Activated CD8-positive, alpha-beta T cell treated with anti-CD3 and anti-CD28 coated beads for 36 hours (primary cell): ENCODE results near the gene SIGLEC12. TPM values are rescaled to one million over a fixed set of nuclear protein-coding genes. Genes with fewer than 3 reads are reported as not detected.
"Not testable (repeated sequence)": the region's sequence is repeated elsewhere in the genome, so short reads cannot be mapped to it uniquely, and the experiment has no call there.

Experiments used
- ATAC-seq: fragments of 200-7000 bp; cut with Tn5 transposase; one replicate; pipeline ENCODE4 v1.10.0; 2021; ENCODE audit warnings: mild to moderate bottlenecking, moderate library complexity
- CTCF ChIA-PET: fragments of 350-600 bp; sonication (Branson Sonifier 250); formaldehyde crosslinking; loops from one replicate; lab custom pipeline; 2021; ENCODE audit warnings: antibody characterized with exemption; lab: Charles Lee
- POLR2A ChIA-PET: fragments of 350-600 bp; sonication (Branson Sonifier 250); formaldehyde crosslinking; loops from one replicate; lab custom pipeline; 2021; ENCODE audit warnings: antibody characterized with exemption; lab: Charles Lee
- DNase-seq: peaks from one replicate; pipeline ENCODE4 v3.0.0-alpha.2; 2020
- H3K27ac Mint-ChIP-seq: one replicate; pipeline ENCODE4 v1.8.0; 2021; ENCODE audit warnings: mild to moderate bottlenecking, mixed read lengths
- H3K27me3 Mint-ChIP-seq: one replicate; pipeline ENCODE4 v1.8.0; 2021; ENCODE audit warnings: mixed read lengths
- H3K36me3 Mint-ChIP-seq: one replicate; pipeline ENCODE4 v1.8.0; 2021; ENCODE audit warnings: low read depth, mixed read lengths
- H3K4me1 Mint-ChIP-seq: one replicate; pipeline ENCODE4 v1.8.0; 2021; ENCODE audit warnings: low read depth, mixed read lengths
- H3K4me3 Mint-ChIP-seq: one replicate; pipeline ENCODE4 v1.8.0; 2021; ENCODE audit warnings: mild to moderate bottlenecking, moderate library complexity, mixed read lengths
- H3K9me3 Mint-ChIP-seq: one replicate; pipeline ENCODE4 v1.8.0; 2021; ENCODE audit warnings: mixed read lengths
- CTCF ChIP-seq: fragments of 200-600 bp; IDR thresholded peaks from one replicate; pipeline ENCODE4 v1.8.0; 2022; ENCODE audit warnings: antibody characterized with exemption, mild to moderate bottlenecking
- intact Hi-C: fragments of 100-400 bp; cut with micrococcal nuclease; formaldehyde crosslinking; loops from one replicate; pipeline ENCODE4 v1.10.0; 2022
- total RNA-seq, 2 experiments: library from RNA; stranded (reverse); gene quantifications; one replicate each; pipeline ENCODE4 v1.2.3, GENCODE V29; 2021

Gene SIGLEC12
- total RNA-seq, 2 experiments from 2014 or later: 0.34 to 0.43 TPM

DNA sequence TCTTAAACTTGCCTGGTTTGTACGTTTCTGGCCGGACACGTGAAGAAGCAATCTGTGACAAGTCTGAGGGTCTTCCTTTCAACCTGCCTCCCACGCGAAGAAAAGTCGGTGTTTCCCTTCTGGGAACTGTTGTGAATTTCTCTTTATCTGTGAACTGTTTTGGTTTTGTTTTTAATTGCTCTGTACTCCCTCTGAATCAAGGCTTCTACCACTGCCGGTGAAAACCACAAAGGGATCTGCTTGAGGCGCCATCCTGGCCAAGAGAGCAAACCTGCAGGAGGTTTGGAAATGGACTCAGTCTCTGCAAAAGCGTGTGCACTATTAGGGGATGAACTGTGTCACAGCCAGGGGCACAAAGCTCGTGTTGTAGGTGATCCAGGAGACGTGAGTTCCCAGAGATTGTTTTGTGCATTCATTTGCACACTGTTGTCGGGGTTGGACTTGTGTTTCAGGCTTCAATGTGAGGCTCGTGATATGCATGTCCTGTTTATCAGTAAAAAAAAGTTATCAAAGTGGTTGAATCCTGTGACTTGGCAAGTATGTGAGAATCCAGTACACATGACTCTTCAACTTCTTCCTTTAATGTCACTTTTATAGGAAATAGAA lies 53.1 kb downstream of the SIGLEC12 start:
- ChIA-PET CTCF (interaction anchor here (0.6 to 1.3 kb wide), 4 partner anchors 9 to 67 kb away, joined by 3 to 6 read pairs (median 4); no protein-coding TSS in a partner anchor), POLR2A (interaction anchor here (0.7 to 1.4 kb wide), 3 partner anchors 7 to 76 kb away, joined by 3 read pairs; partner anchors contain the start of gene NKG7)
- Mint-ChIP-seq H3K4me1 (peaks cover 46% of the 10 kb centered on the region), H3K27me3 (peaks cover 3% of the 10 kb centered on the region), H3K4me3 (peak overlapping the region; percentile 24), H3K36me3 (peaks cover 15% of the 10 kb centered on the region), H3K27ac (peak overlapping the region; percentile 76), H3K9me3 (peaks cover 26% of the 10 kb centered on the region)
- ATAC-seq (peak; percentile 86), DNase-seq (peak; percentile 89)
- intact Hi-C loops: no loop called here
- no peak for TF ChIP-seq CTCF

DNA sequence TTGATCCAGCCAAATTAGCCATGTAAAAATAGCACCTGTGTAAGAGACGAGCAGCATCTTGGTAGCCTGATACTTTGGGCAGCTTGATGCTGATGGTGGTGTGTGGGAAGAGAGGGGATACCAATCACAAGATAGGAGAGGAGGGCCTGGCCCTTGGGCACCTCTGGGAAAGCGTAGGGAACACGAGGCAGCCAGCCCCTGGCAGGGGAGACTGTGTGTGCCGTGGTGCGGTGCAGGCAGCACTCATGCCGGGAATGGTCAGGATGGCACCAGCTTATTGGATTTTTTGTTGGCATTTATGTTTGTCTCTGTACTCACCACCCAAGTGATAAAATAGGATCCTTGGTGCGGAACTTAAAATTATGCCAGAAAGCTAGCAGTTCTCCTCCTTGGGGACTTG lies 53.6 kb downstream of the SIGLEC12 start:
- ChIA-PET POLR2A (interaction anchor here (0.7 to 1.4 kb wide), 3 partner anchors 14 to 76 kb away, joined by 3 read pairs; partner anchors contain the start of gene NKG7), CTCF (interaction anchor here (1.0 to 1.3 kb wide), 2 partner anchors 9 to 26 kb away, joined by 3 to 4 read pairs; no protein-coding TSS in a partner anchor)
- Mint-ChIP-seq H3K36me3 (peaks cover 17% of the 10 kb centered on the region), H3K9me3 (peaks cover 27% of the 10 kb centered on the region), H3K27ac (peak overlapping the region; percentile 76), H3K4me3 (peak overlapping the region; percentile 24), H3K27me3 (peaks cover 3% of the 10 kb centered on the region), H3K4me1 (peaks cover 51% of the 10 kb centered on the region)
- intact Hi-C loops: no loop called here
- no peak for DNase-seq
- no peak for TF ChIP-seq CTCF
- peak; percentile 25 for ATAC-seq

- H3K4me3 Mint-ChIP-seq, intact Hi-C loops, H3K27me3 Mint-ChIP-seq, ATAC-seq: not testable (repeated sequence)
- DNase-seq: peak; percentile 20
- ChIA-PET POLR2A (interaction anchor here (0.7 to 1.4 kb wide), 3 partner anchors 14 to 75 kb away, joined by 3 read pairs; partner anchors contain the start of gene NKG7), CTCF (interaction anchor here (1.0 to 2.1 kb wide), 3 partner anchors 8 to 26 kb away, joined by 3 to 9 read pairs (median 4); no protein-coding TSS in a partner anchor)
- H3K36me3 Mint-ChIP-seq: peaks cover 17% of the 10 kb centered on the region
- peak overlapping the region; percentile 76 for H3K27ac Mint-ChIP-seq
- H3K4me1 Mint-ChIP-seq: peaks cover 55% of the 10 kb centered on the region
- peaks cover 28% of the 10 kb centered on the region for H3K9me3 Mint-ChIP-seq
Observed at GRCh38 chr19:51447510-51447909, 54.1 kb downstream of the SIGLEC12 start.

DNA sequence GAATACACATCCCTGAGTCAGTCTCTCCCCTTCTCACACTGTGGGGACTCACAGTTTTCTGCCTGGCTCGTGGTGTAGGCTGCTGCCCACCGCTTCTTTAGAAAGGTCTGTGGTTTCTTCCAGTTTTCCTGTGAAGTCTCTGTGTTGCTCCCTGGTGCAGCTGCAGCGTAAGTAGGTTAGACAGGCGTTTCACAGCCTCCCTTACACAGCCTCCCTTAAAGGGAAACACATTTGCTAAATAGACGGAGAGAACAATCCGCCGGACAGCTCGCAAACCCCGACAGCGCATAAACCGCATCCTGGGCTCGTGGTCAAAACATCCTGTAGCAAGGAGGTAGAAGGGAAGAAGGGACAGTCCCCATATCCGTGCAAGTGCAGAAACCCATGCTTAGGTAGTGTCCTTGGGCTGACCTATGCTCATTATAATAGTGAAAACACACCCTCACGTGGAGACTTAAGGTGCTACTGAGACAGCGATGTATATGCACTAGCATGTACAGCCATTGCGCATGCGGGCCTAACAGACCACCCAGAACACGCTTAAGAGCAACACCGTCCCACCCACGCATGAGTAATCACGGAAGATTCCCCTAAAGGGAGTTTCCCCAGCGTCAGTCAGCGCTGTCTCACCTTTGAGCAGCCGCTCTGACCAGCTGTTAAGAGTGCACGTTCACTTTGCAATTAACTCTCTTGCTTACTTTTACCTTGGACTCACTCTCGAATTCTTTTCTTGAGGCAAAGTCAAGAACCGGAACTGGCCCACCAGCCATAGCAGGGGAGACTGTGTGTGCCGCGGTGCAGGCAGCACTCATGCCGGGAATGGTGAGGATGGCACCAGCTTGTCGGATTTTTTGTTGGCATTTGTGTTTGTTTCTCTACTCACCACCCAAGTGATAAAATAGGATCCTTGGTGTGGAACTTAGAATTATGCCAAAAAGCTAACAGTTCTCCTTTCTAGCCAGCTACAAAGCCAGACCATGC lies 59.9 kb downstream of the SIGLEC12 start:
- peaks cover 61% of the 10 kb centered on the region for H3K4me1 Mint-ChIP-seq
- intact Hi-C loops: loop anchor here (2.0 kb wide), 1 partner anchor 69 kb away; the partner anchor contains the start of gene NKG7
- peaks cover 3% of the 10 kb centered on the region for H3K27me3 Mint-ChIP-seq
- no peak for TF ChIP-seq CTCF
- peaks cover 9% of the 10 kb centered on the region for H3K9me3 Mint-ChIP-seq
- CTCF ChIA-PET: interaction anchor here (0.7 to 7.7 kb wide), 13 partner anchors 11 to 336 kb away, joined by 3 to 71 read pairs (median 5); partner anchors contain the start of gene SIGLEC10
- peak overlapping the region; percentile 74 for H3K4me3 Mint-ChIP-seq
- peaks cover 4% of the 10 kb centered on the region for H3K36me3 Mint-ChIP-seq
- ATAC-seq (peak; percentile 90), DNase-seq (peak; percentile 99)
- H3K27ac Mint-ChIP-seq: peak overlapping the region; percentile 94
- POLR2A ChIA-PET: interaction anchor here (0.6 to 3.4 kb wide), 16 partner anchors 7 to 637 kb away, joined by 3 to 14 read pairs (median 4); partner anchors contain the start of genes NKG7, SIGLEC10 and VSIG10L

Other genes starting within 250 kb of the SIGLEC12 start
- under 1 TPM; 0.16 to 0.23 TPM for gene IGLON5, start 190.2 kb downstream of the SIGLEC12 start, total RNA-seq
- 1 to 10 TPM; 3.6 to 3.7 TPM for gene VSIG10L, start 159.7 kb downstream of the SIGLEC12 start, total RNA-seq
- gene ETFB, start 135.4 kb downstream of the SIGLEC12 start, total RNA-seq: 100 to 1,000 TPM; 151 to 162 TPM
- gene CLDND2, start 132.8 kb downstream of the SIGLEC12 start, total RNA-seq: 1 to 10 TPM; 5.0 to 5.4 TPM
- 100 to 1,000 TPM; 258 to 283 TPM for gene NKG7, start 129.1 kb downstream of the SIGLEC12 start, total RNA-seq
- 1 to 10 TPM; 1.4 to 2.6 TPM for gene LIM2, start 113.8 kb downstream of the SIGLEC12 start, total RNA-seq
- gene C19orf84, start 111.2 kb downstream of the SIGLEC12 start, total RNA-seq: not detected
- under 1 TPM in 1 of 2 experiments, not detected in 1; 0.32 TPM for gene SIGLEC10, start 84.2 kb downstream of the SIGLEC12 start, total RNA-seq
- not detected for gene SIGLEC8, start 43.3 kb downstream of the SIGLEC12 start, total RNA-seq
- not detected for gene CEACAM18, start 23.3 kb downstream of the SIGLEC12 start, total RNA-seq
- not detected for gene SIGLEC6, start 29.9 kb upstream of the SIGLEC12 start, total RNA-seq
- gene ZNF175, start 69.5 kb upstream of the SIGLEC12 start, total RNA-seq: 1 to 10 TPM; 6.6 to 8.0 TPM
- not detected for gene SIGLEC5, start 128.6 kb upstream of the SIGLEC12 start, total RNA-seq
- gene SIGLEC14, start 145.0 kb upstream of the SIGLEC12 start, total RNA-seq: not detected
- 1 to 10 TPM; 2.4 to 4.6 TPM for gene SPACA6, start 191.5 kb upstream of the SIGLEC12 start, total RNA-seq
- gene HAS1, start 222.2 kb upstream of the SIGLEC12 start, total RNA-seq: not detected